ENCODE data around the gene NHLRC3.
"Not testable (repeated sequence)": the region's sequence is repeated elsewhere in the genome, so short reads cannot be mapped to it uniquely, and the experiment has no call there.

Gene NHLRC3

GRCh38 chr13:39047560-39047959 is 9.3 kb downstream of the NHLRC3 start:
- no peak for DNase-seq

- DNase-seq, result no peak
Measured at GRCh38 chr13:39048806-39049205, 10.6 kb downstream of the NHLRC3 start.

GRCh38 chr13:39049274-39049673 is 11.0 kb downstream of the NHLRC3 start:
- DNase-seq, result no peak

GRCh38 chr13:39051157-39051556 is 12.9 kb downstream of the NHLRC3 start:
- DNase-seq, result peak in 1 of 2 experiments; percentile 62

- no peak for DNase-seq
Measured at GRCh38 chr13:39052944-39053343, 14.7 kb downstream of the NHLRC3 start.

GRCh38 chr13:39054112-39054511 is 15.9 kb downstream of the NHLRC3 start:
- no peak for DNase-seq

GRCh38 chr13:39056018-39056417 is 17.8 kb downstream of the NHLRC3 start:
- DNase-seq, result no peak

- no peak for DNase-seq
Measured at GRCh38 chr13:39058040-39058439, 19.8 kb downstream of the NHLRC3 start.

- DNase-seq, result no peak
Measured at GRCh38 chr13:39062004-39062403, 23.7 kb downstream of the NHLRC3 start.

- no peak for DNase-seq
Measured at GRCh38 chr13:39072842-39073241, 34.6 kb downstream of the NHLRC3 start.

GRCh38 chr13:39073983-39074382 is 35.7 kb downstream of the NHLRC3 start:
- no peak for DNase-seq

GRCh38 chr13:39086251-39086945 is 48.1 kb downstream of the NHLRC3 start:
- not testable (repeated sequence) for DNase-seq

- no peak for DNase-seq
Measured at GRCh38 chr13:39091586-39091985, 53.3 kb downstream of the NHLRC3 start.

GRCh38 chr13:39095500-39095899 is 57.2 kb downstream of the NHLRC3 start:
- DNase-seq, result no peak

- DNase-seq, result no peak
Measured at GRCh38 chr13:39099231-39099630, 61.0 kb downstream of the NHLRC3 start.

Measured in NCI-H446 (cell line).